Measurements from ENCODE around the gene GRIA4. TPM values are rescaled to one million over a fixed set of nuclear protein-coding genes. Genes with fewer than 3 reads are reported as not detected.

The GRIA4 gene
- total and polyA plus RNA-seq, 11 donors = 0.45 TPM; not detected in 10

GRCh38 chr11:105857728-105858127 is 247.9 kb downstream of the GRIA4 start:
- Histone ChIP-seq H3K27me3 (no peaks in the 10 kb centered on the region), H3K27ac (no peak overlapping the region), H3K36me3 (no peaks in the 10 kb centered on the region), H3K4me3 (no peak overlapping the region), H3K4me1 (no peaks in the 10 kb centered on the region), H3K9me3 (no peaks in the 10 kb centered on the region)
- ATAC-seq = no peak
- no peak for TF ChIP-seq POLR2A (IDR thresholded peaks at IDR 0.05)
- no peak for TF ChIP-seq CTCF (IDR thresholded peaks at IDR 0.05)
- intact Hi-C loops (cut with DNase I) = no loop called here
- DNase-seq = no peak

DNA sequence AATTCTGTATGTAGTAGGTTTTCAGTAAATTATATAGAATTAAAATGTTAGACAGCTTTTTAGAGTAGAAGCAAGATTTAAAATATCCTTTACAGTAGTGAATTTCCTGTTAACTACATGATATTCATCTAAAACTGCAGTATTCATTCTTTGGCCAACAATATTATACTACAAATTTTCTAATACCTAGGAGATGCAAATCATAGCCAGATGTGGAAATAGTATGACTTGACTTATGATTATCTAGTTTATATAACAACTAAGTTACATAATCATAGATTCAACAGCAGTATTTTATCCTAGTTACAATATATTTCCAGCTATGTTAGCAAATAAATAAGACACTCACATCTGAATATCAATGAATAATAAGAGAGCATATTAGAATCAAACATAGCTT is 249.0 kb downstream of the GRIA4 start:
- intact Hi-C loops (cut with DNase I) = no loop called here
- TF ChIP-seq POLR2A (IDR thresholded peaks at IDR 0.05) = no peak
- TF ChIP-seq CTCF (IDR thresholded peaks at IDR 0.05) = no peak
- no peak for DNase-seq
- no peak for ATAC-seq
- no peak overlapping the region for H3K27ac ChIP-seq
- H3K27me3 ChIP-seq = peaks cover 0 to 5% (median 0%) of the 10 kb centered on the region in 9 donors
- no peaks in the 10 kb centered on the region for H3K4me1 ChIP-seq
- no peaks in the 10 kb centered on the region for H3K9me3 ChIP-seq
- no peak overlapping the region for H3K4me3 ChIP-seq
- H3K36me3 ChIP-seq = no peaks in the 10 kb centered on the region

DNA sequence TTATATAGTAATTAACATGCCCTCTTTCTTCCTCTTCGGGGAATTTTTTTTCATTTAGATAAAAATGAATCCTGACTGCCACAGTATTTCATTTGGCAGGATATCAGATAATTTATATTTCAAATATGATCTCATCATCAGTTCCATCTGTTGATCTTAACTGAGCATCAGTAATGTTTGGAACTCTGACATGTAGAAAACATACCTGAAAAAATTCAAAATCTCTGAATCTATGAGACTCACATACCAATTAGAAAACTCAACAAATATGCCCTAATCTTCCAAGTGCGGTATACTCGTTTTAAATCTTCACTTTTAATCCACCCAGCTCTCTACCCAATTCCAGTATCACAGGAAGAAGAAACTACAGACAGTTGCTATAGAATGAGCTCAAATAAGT is 250.2 kb downstream of the GRIA4 start:
- H3K36me3 ChIP-seq = no peaks in the 10 kb centered on the region
- TF ChIP-seq CTCF (IDR thresholded peaks at IDR 0.05) (no peak), POLR2A (IDR thresholded peaks at IDR 0.05) (no peak)
- DNase-seq (no peak), ATAC-seq (no peak)
- H3K4me3 ChIP-seq = no peak overlapping the region
- peaks cover 0 to 5% (median 0%) of the 10 kb centered on the region in 9 donors for H3K27me3 ChIP-seq
- H3K9me3 ChIP-seq = no peaks in the 10 kb centered on the region
- H3K27ac ChIP-seq = no peak overlapping the region
- intact Hi-C loops (cut with DNase I) = loop anchor here in 6 of 10 donors (10.0 kb wide), 4 partner anchors 1255 to 1705 kb away; partner anchors contain the start of gene PDGFD (in 1 of the 6)
- WGBS, 4 donors = 77 to 83% (median 81%) methylated on average over 3 of the region's 3 CpGs
- H3K4me1 ChIP-seq = no peaks in the 10 kb centered on the region

DNA sequence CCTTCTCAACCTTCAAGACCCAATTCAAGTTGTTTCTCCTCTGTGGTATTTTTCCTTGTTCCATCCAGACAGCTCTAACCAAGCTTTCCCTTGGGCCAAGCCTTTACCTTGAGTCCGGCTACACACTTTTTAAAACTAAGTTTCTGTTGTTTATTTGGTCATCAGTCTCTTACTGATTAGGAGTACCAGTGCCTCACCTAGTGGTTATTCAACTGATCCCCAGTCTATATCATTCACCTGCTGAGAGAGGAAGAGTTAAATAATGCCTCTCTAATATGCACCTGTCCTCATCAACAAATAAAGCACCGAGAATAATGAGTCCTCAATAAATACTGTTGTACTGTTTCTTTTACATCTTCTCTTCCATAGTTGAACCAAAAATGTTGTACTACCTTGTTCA is 251.4 kb downstream of the GRIA4 start:
- no peaks in the 10 kb centered on the region for H3K36me3 ChIP-seq
- ATAC-seq (no peak), DNase-seq (no peak)
- peaks cover 0 to 5% (median 0%) of the 10 kb centered on the region in 9 donors for H3K27me3 ChIP-seq
- 61 to 71% (median 67%) methylated on average over 2 of the region's 2 CpGs for WGBS, 4 donors
- no peaks in the 10 kb centered on the region for H3K9me3 ChIP-seq
- intact Hi-C loops (cut with DNase I) = loop anchor here in 6 of 10 donors (10.0 kb wide), 4 partner anchors 1256 to 1706 kb away; partner anchors contain the start of gene PDGFD (in 1 of the 6)
- TF ChIP-seq POLR2A (IDR thresholded peaks at IDR 0.05) (no peak), CTCF (IDR thresholded peaks at IDR 0.05) (no peak)
- H3K4me3 ChIP-seq = no peak overlapping the region
- no peaks in the 10 kb centered on the region for H3K4me1 ChIP-seq
- no peak overlapping the region for H3K27ac ChIP-seq

All from heart left ventricle (tissue), 16 donors.